Adrenal gland (tissue), 5 donors: ENCODE measurements around the gene IL1A.

Experiments used
- CTCF ChIP-seq, 6 experiments: fragments of 450-650 bp in 4 of 6; fragments of 200-600 bp in 2 of 6; sonication (generic) in 1 of 6; IDR thresholded peaks; 1 replicate in 5 of 6; 2 replicates in 1 of 6; pipeline versions ENCODE4 v1.5.1 to v1.8.0; 2016 to 2021; ENCODE audit warnings: antibody characterized with exemption in 6 of 6, mild to moderate bottlenecking in 2 of 6, moderate library complexity in 1 of 6
- POLR2A ChIP-seq, 2 donors: fragments of 450-650 bp; IDR thresholded peaks; one replicate each; pipeline ENCODE4 v1.6.1; 2017; ENCODE audit warnings: antibody characterized with exemption in 2 of 2, mild to moderate bottlenecking in 2 of 2, moderate library complexity in 1 of 2
- donor health status: DM: no; HTN: no; CAD: no.

GRCh38 chr2:112828251-112828691 lies 44.0 kb upstream of the IL1A start:
- TF ChIP-seq CTCF (IDR thresholded peaks at IDR 0.05) (no peak), POLR2A (IDR thresholded peaks at IDR 0.05) (no peak)
